Right lung (tissue), 5 donors: ENCODE results near the gene VAPB. TPM values are rescaled to one million over a fixed set of nuclear protein-coding genes. Genes with fewer than 3 reads are reported as not detected.

Experiments used
- DNase-seq, 2 donors: peaks; one replicate each; pipeline ENCODE4 v3.0.0-alpha.2; 2013
- polyA plus RNA-seq, 5 donors: library from polyadenylated mRNA; unstranded; fragments of 120-200 nt; gene quantifications; one replicate each; pipeline versions ENCODE4 v1.2.1 to v1.2.3, GENCODE V29; 2013; ENCODE audit warnings: inconsistent platforms in 1 of 5, low replicate concordance in 1 of 5; ENCODE audit not compliant: insufficient read length in 5 of 5, insufficient read depth in 1 of 5

Gene VAPB
- polyA plus RNA-seq, 5 donors, result 38.3 to 46.4 (median 41.8) TPM

- DNase-seq, result no peak
Measured at GRCh38 chr20:58433029-58433647, 44.1 kb downstream of the VAPB start.

GRCh38 chr20:58433759-58434158, 44.7 kb downstream of the VAPB start:
- DNase-seq, result no peak

DNA sequence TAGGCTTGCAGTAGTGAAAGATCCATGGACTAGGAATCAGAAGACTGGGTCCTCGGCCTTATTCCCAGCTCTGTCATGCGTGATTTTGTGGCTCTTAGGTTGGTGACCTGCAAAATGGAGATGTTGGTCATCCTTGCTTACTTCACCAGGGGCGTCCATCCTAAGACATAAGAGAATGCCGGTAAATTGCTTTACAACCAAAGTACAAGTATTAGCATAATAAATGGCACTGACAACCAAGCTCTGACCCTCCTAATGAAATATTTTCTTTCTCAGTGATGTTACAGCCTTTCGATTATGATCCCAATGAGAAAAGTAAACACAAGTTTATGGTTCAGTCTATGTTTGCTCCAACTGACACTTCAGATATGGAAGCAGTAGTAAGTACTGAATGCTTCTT, 45.3 kb downstream of the VAPB start:
- DNase-seq, result no peak

- no peak for DNase-seq
Measured at GRCh38 chr20:58435237-58435636, 46.2 kb downstream of the VAPB start.

GRCh38 chr20:58436868-58437645, 48.0 kb downstream of the VAPB start:
- DNase-seq, result no peak

DNA sequence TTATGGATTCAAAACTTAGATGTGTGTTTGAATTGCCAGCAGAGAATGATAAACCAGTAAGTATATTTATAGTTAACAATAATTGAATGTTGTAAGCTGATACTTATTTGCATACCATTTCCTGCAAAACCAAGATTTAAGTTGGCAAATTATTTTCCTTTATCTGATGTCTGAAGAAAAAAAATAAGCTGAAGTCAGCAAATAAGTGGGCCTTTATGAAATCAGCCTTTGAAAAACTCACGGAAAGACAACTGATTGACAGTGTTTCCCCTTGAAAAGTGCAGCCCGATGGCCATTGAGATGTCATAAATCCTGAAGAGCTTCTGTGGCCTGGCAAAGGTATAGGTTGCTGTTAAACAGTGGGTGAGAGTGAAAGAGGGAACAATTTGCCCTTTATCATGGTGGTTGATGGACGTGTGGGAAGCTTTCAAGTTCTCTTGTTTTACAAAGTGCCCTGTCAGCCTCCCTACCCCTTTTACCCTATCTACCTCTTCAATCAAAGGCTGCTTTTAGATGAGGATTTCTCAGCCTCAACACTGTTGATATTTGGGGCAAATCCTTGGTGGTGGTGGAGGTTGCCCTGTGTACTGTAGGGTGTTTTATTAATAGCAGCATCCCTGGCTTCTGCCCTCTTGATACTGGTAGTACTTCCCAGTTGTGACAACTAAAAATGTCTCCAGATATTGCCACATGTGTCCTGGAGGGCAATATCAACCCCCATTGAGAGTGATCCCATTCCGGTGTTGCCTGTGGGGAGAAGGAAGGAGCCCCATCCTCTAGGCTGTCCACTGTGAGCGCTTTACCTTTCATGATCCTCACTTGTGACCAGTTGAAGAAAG, 50.2 kb downstream of the VAPB start:
- DNase-seq, result no peak

DNA sequence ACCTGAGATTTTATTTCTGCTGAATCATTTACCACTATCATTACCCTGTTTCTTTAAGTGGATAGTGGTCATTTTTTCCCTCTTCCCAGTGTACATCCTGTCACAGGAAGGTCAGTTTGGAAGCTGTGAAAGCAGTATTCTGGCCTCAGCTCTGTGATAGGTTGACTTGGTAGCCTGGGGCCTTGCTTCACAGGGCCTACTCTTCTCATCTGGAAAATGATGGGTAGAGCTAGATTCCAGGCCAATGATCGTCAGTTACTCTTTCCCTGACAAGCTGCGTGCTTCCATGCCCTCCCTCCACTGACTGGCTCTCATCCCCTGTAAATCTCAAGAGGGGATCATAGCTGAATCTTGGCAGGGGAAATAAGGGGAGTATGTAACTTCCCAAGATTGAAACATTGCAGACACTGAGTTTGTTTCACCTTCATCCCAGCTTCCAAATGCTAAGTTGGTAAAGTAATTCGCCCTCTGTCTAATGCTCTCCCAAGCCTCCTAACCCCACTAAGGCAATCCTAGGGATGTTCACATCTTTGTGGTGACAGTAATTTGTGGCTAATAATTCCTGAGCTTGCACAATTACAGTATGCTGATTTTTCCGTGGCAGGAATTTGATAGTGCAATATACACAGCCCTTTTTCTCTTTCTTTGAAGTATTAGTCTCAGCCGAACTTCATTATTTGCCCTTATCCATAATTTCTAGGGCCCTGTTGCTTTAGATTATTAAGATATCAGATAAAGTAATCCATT, 51.2 kb downstream of the VAPB start:
- DNase-seq, result no peak

GRCh38 chr20:58441723-58442122, 52.7 kb downstream of the VAPB start:
- DNase-seq, result no peak

DNA sequence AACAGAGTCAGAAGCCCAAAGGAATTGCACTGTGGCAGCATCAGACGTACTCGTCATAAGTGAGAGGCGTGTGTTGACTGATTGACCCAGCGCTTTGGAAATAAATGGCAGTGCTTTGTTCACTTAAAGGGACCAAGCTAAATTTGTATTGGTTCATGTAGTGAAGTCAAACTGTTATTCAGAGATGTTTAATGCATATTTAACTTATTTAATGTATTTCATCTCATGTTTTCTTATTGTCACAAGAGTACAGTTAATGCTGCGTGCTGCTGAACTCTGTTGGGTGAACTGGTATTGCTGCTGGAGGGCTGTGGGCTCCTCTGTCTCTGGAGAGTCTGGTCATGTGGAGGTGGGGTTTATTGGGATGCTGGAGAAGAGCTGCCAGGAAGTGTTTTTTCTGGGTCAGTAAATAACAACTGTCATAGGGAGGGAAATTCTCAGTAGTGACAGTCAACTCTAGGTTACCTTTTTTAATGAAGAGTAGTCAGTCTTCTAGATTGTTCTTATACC, 55.8 kb downstream of the VAPB start:
- no peak for DNase-seq

DNA sequence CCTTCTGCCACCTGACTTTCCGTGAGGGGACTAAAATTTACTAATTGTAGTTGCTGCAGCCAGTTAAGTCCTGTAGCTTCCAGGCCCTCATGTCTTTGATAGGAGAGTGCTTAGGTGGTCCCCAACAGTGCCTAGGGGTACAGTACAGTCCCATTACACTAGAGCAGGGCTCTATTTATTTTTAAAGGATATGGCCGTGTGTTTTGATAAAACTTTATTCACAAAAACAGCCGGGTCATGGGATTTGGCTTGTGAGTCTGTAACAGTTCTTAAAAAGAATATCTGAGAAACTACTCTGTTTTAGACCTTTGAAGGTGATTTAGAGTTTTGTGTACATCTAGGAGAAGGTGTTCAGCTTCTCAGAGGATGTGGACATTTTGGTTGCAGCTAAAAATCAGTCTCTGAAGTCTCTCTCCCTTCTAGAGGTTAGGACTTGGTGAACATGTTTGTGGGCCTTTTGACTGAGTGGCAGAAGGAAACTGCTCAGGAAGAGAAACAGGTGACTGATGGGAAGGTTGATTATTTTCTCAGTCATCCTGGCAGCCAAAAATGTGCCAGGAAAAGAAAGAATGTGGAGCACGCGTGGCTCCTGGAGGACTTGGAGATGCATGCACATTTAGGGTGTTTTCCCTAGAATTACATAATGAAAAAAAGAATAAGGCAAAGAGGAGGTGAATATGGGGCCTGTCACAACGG, 57.4 kb downstream of the VAPB start:
- no peak for DNase-seq

DNA sequence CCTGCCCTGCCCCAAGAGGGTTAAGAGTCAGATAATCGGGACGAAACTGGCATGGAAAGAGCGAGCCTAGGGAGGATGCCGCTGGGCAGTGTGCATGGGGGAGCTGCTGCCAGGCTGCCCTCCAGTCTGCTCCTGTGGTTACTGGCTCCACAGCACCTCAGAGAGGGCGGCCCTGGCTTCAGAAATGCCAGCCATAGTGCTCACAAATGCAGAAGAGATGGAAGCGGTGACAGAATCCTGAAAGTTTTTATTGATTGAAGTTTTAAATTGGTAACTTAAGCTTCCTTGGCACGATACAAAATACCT, 57.9 kb downstream of the VAPB start:
- DNase-seq, result no peak

DNA sequence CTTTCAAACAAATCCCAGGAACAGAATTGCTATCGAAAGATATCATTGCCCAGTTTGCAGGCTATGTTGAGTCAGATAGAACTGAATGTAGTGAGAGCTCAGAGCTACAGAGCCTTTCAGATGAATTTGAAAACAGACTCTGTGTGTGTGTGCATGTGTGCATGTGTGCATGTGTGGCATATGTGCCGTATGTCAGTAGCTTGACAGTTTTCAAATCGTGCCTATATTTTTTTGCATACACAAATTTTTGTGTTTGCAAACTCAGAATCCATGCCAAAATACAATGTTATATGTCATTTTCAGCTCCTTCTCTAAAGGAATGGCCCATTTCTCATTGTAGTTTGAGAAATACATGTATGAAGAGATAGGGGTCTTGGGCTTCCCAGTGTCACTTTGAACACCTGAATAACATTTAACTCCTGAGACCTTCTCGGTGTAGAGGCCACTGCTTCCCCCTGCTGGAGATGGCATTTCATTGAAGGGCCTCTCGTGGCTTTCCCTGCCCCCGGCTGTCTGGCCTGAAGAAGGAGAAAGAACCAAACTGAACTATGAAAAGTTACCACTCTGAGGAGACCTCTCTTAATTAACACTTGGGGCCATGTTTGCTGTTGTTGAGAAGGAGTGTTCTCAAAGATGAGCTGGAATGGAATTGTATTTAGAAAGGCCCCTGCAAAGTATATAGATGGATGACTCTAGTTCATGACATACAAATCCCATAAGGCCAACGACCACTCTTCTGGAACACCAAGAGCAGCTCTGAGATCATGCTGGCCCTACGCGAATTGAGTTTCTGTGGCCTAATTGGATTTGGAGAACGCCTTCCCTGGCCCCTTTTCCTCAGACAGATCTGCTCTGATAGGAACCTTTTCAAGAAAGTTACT, 58.7 kb downstream of the VAPB start:
- no peak for DNase-seq

DNA sequence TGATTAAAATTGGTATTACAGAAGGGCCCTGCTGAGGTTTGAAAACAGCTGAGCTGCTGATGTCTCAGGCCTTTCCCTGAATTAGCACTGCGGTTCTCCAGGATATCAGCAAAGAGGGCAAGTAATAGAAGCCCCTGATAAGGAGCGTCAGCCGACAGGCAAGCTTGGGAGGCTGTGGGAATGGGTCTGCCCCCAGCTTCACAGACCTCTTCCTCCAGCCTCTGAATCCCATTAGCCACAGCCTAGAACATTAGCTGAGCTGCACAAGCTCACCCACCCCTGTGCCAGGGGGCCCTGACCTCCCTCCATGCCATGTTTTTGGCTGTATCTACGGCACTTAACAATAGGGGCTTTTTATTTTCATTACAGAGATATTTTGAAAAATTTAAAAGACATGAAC, 59.9 kb downstream of the VAPB start:
- DNase-seq, result no peak

DNA sequence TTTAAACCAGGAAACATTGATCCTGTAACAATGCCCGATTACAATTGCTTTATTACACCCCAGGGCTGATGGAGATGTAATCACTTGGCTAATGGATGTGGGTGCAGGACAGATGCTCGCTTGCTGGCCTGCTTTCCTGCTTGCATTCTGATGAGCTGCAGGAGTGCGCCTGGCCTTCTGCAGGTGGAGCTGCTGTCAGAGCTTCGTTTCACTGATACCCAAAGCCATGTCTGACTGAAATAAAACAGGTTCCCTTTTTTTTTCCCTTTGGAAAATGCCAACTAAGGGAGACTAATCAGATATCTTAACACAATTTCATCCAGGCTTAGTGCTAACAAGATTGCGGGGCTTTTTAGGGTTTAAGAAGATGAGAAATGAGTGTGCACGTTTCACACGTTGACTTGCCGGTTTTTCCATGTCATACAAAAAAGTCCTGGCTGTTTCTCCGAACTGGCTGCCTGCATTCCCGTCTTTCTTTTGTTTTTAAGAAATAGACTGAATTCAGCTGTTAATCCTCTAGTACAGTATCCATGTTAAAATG, 60.7 kb downstream of the VAPB start:
- no peak for DNase-seq

GRCh38 chr20:58450254-58450653, 61.2 kb downstream of the VAPB start:
- DNase-seq, result no peak

DNA sequence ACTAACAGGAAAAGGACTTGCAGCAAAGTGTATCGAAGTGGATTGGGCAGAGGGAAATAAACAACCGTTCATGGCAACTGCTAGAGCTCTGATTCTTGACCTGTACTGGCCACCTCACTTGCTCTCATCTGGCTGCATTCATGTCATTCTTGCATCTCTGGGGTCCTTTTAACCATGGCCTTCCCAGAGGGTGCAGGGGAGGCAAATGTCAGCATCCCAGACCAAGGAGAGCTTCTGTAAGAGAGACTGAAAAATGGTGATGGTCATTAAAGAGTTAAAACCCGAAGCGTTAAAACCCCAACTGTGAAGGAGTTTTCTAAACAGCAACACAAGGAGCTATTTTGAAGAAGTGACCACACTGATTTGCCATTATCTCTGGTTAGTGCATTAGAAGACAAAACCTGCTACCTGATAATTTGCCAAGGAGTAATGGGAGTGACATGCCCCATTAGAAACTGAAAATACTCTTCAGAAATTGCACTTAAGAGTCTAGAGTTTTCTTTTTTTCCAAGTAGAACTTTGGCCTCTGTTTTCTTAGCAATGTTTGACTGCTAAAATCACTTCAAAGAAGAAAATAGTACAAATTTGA, 63.7 kb downstream of the VAPB start:
- no peak for DNase-seq

DNA sequence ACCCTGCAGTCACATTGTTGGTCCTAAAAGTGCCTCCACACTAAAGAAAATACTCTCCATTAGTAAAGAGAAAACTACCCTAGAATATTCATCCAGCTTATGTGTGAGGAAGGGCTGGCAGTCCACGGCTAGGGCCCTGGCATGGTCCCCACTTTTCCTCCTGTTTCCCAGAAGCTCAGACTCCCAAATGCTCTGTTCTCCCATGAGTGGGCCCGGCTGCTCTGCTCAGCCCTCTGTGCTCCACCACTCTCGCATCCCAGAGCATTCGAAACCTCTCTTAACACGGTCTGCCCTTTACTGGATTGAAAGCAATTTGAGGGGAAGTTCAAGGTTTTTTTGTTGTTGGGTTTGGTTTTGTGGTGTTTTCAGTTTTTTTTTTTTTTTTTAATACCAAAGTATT, 64.4 kb downstream of the VAPB start:
- no peak for DNase-seq

DNA sequence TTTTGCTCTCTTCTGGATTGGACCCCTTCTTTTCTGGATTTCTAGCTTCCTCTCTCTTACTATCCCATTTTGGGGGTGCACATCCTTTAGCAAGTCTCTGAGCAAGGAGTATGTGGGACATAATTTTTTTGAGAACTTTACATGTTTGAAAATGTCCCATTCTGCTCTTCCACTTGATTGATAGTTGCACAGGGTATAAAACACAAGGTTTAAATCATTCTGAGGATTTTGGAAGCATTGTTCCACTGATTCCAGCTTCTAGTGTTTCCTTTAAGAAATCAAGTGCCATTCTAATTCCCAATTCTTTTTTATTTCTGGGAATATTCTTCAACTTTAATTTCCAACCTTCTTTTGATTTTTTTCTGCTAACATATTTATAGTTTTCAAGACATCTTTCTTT, 65.4 kb downstream of the VAPB start:
- DNase-seq, result no peak

DNA sequence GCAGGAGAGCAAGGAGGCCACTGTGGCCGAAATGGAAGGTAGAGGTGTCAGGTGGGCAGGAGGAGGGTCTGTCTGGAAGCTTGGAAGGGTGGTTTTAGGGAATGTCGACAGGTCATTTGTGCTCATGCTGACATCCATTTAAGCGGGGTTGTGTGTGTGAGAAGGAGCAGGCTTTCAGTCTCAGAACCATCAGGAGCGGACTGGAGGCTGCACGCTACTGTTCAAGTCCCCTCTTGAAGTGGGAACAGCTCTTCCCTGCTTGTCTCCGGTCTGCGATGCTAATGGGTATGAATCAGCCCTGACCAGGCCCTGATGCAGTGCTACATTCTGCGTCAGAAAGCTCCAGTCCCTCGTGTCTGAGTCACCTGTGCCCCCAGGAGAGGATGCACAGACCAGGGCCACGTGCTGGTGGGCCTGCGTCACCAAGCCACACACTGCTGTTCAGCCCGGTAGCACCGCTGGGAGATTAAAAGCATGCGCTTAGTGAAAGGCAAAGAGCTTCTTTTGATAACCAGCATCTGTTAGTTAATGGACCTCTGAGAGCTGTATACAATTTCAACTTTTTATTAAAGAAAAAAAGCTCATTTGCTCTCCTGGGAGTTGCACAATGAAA, 68.2 kb downstream of the VAPB start:
- no peak for DNase-seq
